MM.1S (cell line): ENCODE data around the gene LCAT.

ENCODE experiments used
- DNase-seq: peaks from one replicate; pipeline ENCODE4 v3.0.0-alpha.2; 2015
- H2AFZ ChIP-seq: fragments of 300-600 bp; sonication (generic); 2 replicates; pipeline ENCODE4 v1.6.0; 2016; ENCODE audit warnings: antibody characterized with exemption, low read length
- H3F3A ChIP-seq: fragments of 300-600 bp; sonication (generic); 2 replicates; pipeline ENCODE4 v1.6.1; 2016; ENCODE audit warnings: mild to moderate bottlenecking, antibody characterized with exemption, low read length, moderate library complexity, mixed read lengths; ENCODE audit not compliant: insufficient read depth
- H3K27ac ChIP-seq: fragments of 300-600 bp; sonication (generic); 2 replicates; pipeline ENCODE4 v1.5.1; 2016; ENCODE audit warnings: mild to moderate bottlenecking, low read length
- H3K27me3 ChIP-seq: fragments of 300-600 bp; sonication (generic); replicated peaks from 2 replicates; pipeline ENCODE4 v1.6.0; 2016; ENCODE audit warnings: low read length; ENCODE audit not compliant: insufficient read depth
- H3K36me3 ChIP-seq: fragments of 300-600 bp; sonication (generic); replicated peaks from 2 replicates; pipeline ENCODE4 v1.6.1; 2016; ENCODE audit warnings: mild to moderate bottlenecking, low read length, mixed read lengths; ENCODE audit not compliant: insufficient read depth
- H3K4me1 ChIP-seq: fragments of 300-600 bp; sonication (generic); 2 replicates; pipeline ENCODE4 v1.6.1; 2016; ENCODE audit warnings: low read length, mixed read lengths
- H3K4me2 ChIP-seq: fragments of 300-600 bp; sonication (generic); 2 replicates; pipeline ENCODE4 v1.6.0; 2016; ENCODE audit warnings: low read depth, low read length
- H3K4me3 ChIP-seq: fragments of 300-600 bp; sonication (generic); 2 replicates; pipeline ENCODE4 v1.5.1; 2016; ENCODE audit warnings: low read length, mixed read lengths
- H3K79me2 ChIP-seq: fragments of 300-600 bp; sonication (generic); 2 replicates; pipeline ENCODE4 v1.6.1; 2016; ENCODE audit warnings: mixed run types, low read length, mixed read lengths
- H3K9ac ChIP-seq: fragments of 300-600 bp; sonication (generic); 2 replicates; pipeline ENCODE4 v1.6.1; 2016; ENCODE audit warnings: low read length, mixed read lengths
- H3K9me2 ChIP-seq: fragments of 300-600 bp; sonication (generic); replicated peaks from 2 replicates; pipeline ENCODE4 v1.6.1; 2016; ENCODE audit warnings: mild to moderate bottlenecking, low read length, mixed read lengths; ENCODE audit not compliant: insufficient read depth
- H3K9me3 ChIP-seq: fragments of 300-600 bp; sonication (generic); replicated peaks from 2 replicates; pipeline ENCODE4 v1.6.1; 2016; ENCODE audit warnings: mild to moderate bottlenecking, low read length, mixed read lengths; ENCODE audit not compliant: insufficient read depth
- H4K20me1 ChIP-seq: fragments of 300-600 bp; sonication (generic); 2 replicates; pipeline ENCODE4 v1.6.1; 2016; ENCODE audit warnings: mild to moderate bottlenecking, low read length, moderate library complexity, mixed read lengths; ENCODE audit not compliant: insufficient read depth
- EZH2 ChIP-seq: fragments of 300-600 bp; sonication (generic); optimal IDR thresholded peaks from 2 replicates; pipeline ENCODE3; 2017; ENCODE audit warnings: low read depth, mild to moderate bottlenecking, antibody characterized with exemption, low read length, mixed read lengths
- EZH2phosphoT487 ChIP-seq: fragments of 300-600 bp; sonication (generic); IDR thresholded peaks from 2 replicates; pipeline ENCODE4 v1.6.1; 2018; ENCODE audit warnings: antibody characterized with exemption, low read length
- TF ChIP-seq, protein P1 (sequence below): fragments of 300-600 bp; sonication (generic); IDR thresholded peaks from 2 replicates; pipeline ENCODE4 v1.5.1; 2016; ENCODE audit warnings: antibody characterized with exemption, low read length, mixed read lengths

LCAT gene

DNA sequence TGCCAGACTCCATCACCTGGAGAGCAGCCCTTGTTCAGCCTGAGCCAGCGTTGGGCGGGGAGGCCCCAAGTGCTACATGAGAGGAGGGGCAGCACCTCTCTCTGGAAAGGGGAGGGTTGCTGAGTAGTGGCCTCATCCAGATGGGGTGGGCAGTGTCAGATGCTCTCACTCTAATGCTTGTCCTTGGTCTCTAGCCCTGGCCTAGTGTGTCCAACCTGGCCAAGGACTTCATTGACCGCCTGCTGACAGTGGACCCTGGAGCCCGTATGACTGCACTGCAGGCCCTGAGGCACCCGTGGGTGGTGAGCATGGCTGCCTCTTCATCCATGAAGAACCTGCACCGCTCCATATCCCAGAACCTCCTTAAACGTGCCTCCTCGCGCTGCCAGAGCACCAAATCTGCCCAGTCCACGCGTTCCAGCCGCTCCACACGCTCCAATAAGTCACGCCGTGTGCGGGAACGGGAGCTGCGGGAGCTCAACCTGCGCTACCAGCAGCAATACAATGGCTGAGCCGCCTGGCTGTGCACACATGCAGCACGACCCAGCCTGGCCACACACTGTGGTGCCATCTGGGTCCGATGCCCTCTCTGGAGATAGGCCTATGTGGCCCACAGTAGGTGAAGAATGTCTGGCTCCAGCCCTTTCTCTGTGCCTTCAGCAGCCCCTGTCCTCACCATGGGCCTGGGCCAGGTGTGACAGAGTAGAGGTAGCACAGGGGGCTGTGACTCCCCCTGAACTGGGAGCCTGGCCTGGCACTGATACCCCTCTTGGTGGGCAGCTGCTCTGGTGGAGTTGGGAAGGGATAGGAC is 16.6 kb downstream of the LCAT start:
- no peaks in the 10 kb centered on the region for H3K36me3 ChIP-seq
- no peak for TF ChIP-seq EZH2phosphoT487
- TF ChIP-seq EZH2: no peak
- TF ChIP-seq, protein P1, sequence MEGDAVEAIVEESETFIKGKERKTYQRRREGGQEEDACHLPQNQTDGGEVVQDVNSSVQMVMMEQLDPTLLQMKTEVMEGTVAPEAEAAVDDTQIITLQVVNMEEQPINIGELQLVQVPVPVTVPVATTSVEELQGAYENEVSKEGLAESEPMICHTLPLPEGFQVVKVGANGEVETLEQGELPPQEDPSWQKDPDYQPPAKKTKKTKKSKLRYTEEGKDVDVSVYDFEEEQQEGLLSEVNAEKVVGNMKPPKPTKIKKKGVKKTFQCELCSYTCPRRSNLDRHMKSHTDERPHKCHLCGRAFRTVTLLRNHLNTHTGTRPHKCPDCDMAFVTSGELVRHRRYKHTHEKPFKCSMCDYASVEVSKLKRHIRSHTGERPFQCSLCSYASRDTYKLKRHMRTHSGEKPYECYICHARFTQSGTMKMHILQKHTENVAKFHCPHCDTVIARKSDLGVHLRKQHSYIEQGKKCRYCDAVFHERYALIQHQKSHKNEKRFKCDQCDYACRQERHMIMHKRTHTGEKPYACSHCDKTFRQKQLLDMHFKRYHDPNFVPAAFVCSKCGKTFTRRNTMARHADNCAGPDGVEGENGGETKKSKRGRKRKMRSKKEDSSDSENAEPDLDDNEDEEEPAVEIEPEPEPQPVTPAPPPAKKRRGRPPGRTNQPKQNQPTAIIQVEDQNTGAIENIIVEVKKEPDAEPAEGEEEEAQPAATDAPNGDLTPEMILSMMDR: no peak

GRCh38 chr16:67926181-67926750 is 17.7 kb downstream of the LCAT start:
- Histone ChIP-seq H3K27me3 (no peaks in the 10 kb centered on the region), H3K4me1 (no peaks in the 10 kb centered on the region), H2AFZ (no peak overlapping the region), H3K9me2 (no peaks in the 10 kb centered on the region), H3K79me2 (no peaks in the 10 kb centered on the region), H3K4me2 (no peak overlapping the region), H3K9me3 (no peaks in the 10 kb centered on the region), H4K20me1 (no peaks in the 10 kb centered on the region), H3K9ac (no peak overlapping the region), H3K36me3 (no peaks in the 10 kb centered on the region), H3F3A (no peaks in the 10 kb centered on the region), H3K4me3 (no peak overlapping the region), H3K27ac (no peak overlapping the region)
- DNase-seq: no peak
- no peak for TF ChIP-seq EZH2
- TF ChIP-seq, protein P1: peak; percentile 4; the same call in 1 of the 2 replicates

More for the DNA sequence above, 16.6 kb downstream of the LCAT start:
- Histone ChIP-seq H3K4me2 (no peak overlapping the region), H3K9ac (no peak overlapping the region), H3K4me1 (no peaks in the 10 kb centered on the region), H4K20me1 (no peaks in the 10 kb centered on the region), H3F3A (no peaks in the 10 kb centered on the region), H3K79me2 (no peaks in the 10 kb centered on the region), H2AFZ (no peak overlapping the region), H3K9me3 (no peaks in the 10 kb centered on the region), H3K9me2 (no peaks in the 10 kb centered on the region), H3K27ac (no peak overlapping the region), H3K27me3 (no peaks in the 10 kb centered on the region), H3K4me3 (no peak overlapping the region)
- DNase-seq: no peak

GRCh38 chr16:67924140-67924906 is 19.6 kb downstream of the LCAT start:
- H3K4me2 ChIP-seq: no peak overlapping the region
- no peak overlapping the region for H3K27ac ChIP-seq
- no peak overlapping the region for H3K4me3 ChIP-seq
- H3F3A ChIP-seq: no peaks in the 10 kb centered on the region
- no peaks in the 10 kb centered on the region for H3K9me3 ChIP-seq
- no peaks in the 10 kb centered on the region for H4K20me1 ChIP-seq
- H3K9ac ChIP-seq: no peak overlapping the region
- no peak for DNase-seq
- no peak overlapping the region for H2AFZ ChIP-seq
- H3K9me2 ChIP-seq: no peaks in the 10 kb centered on the region
- no peaks in the 10 kb centered on the region for H3K36me3 ChIP-seq
- no peaks in the 10 kb centered on the region for H3K27me3 ChIP-seq
- no peaks in the 10 kb centered on the region for H3K4me1 ChIP-seq
- H3K79me2 ChIP-seq: peaks cover 5% of the 10 kb centered on the region
- TF ChIP-seq, protein P1: no peak
- TF ChIP-seq EZH2: no peak
- TF ChIP-seq EZH2phosphoT487: no peak
